Neural cell (in vitro differentiated cells): ENCODE results near the gene ERC2.

Experiments used
- CTCF ChIP-seq: fragments of 450-650 bp; IDR thresholded peaks from 2 replicates; pipeline ENCODE4 v1.5.1; 2014; ENCODE audit warnings: antibody characterized with exemption, mild to moderate bottlenecking, moderate library complexity; ENCODE audit not compliant: poor library complexity, severe bottlenecking
- EP300 ChIP-seq: fragments of 450-650 bp; conservative IDR thresholded peaks from 2 replicates; pipeline ENCODE4 v1.6.1; 2014; ENCODE audit warnings: antibody characterized with exemption, mild to moderate bottlenecking, moderate library complexity; ENCODE audit not compliant: poor library complexity, severe bottlenecking
- EZH2 ChIP-seq: fragments of 200-600, 300-800 bp; shearing (Covaris generic), sonication (generic); IDR thresholded peaks from 2 replicates; pipeline ENCODE4 v1.6.1; 2014; ENCODE audit warnings: antibody characterized with exemption, low read length, borderline replicate concordance, mild to moderate bottlenecking; ENCODE audit not compliant: insufficient read depth, poor library complexity, severe bottlenecking
- POLR2AphosphoS5 ChIP-seq: IDR thresholded peaks from 2 replicates; pipeline ENCODE4 v1.6.1; 2012
- RAD21 ChIP-seq: fragments of 450-650 bp; conservative IDR thresholded peaks from 2 replicates; pipeline ENCODE4 v1.6.1; 2014; ENCODE audit warnings: antibody characterized with exemption, mild to moderate bottlenecking, moderate library complexity
- TAF1 ChIP-seq: IDR thresholded peaks from 2 replicates; pipeline ENCODE4 v1.6.1; 2012; ENCODE audit warnings: low read depth

GRCh38 chr3:56136514-56136913 is 331.8 kb downstream of the ERC2 start:
- TF ChIP-seq CTCF (no peak), EZH2 (no peak), EP300 (no peak), TAF1 (no peak), RAD21 (no peak), POLR2AphosphoS5 (no peak)
